ENCODE results near the gene LRRC14B.

LRRC14B gene

DNA sequence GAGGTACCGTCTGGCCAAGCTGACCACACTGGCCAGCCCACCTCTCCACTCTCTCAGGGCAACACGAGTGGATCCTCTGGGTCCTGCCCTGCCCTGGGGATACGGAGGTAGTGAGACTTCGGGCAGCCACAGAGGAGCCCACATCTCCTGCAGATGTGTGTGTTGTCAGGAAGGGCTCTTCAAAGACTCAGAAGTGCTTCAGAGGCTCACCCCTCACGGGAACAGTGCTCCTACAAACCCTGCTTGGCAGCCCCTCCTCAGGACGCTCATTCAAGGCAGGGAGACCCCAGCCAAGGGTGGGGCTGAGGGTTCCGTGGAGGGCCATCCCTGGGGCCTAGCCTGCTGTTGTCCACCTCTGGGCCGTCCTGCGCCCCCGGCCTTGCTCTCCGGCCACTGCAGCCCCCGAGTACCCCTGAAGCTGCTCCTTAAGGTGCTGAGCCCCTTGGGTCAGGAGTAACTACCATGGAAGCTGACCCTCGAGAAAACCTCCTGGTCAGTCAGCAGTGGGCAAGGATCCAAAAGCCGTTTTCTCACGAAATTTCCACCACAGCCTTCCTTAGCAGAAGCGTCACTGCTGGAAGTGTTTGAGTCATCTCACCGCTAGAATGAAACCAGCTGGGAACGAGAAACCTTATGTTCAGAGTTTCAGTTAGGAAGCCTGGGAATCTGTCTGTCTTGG, 23.2 kb upstream of the LRRC14B start:
- ChIA-PET POLR2A (interaction anchor here (1.1 kb wide), 1 partner anchor 8 kb away, joined by 4 read pairs; no protein-coding TSS in a partner anchor), CTCF (interaction anchor here (1.2 to 1.5 kb wide), 2 partner anchors 19 to 20 kb away, joined by 3 to 5 read pairs; no protein-coding TSS in a partner anchor)
- DNase-seq (ENCODE audit: low read depth, low spot score): peak; percentile 87
- TF ChIP-seq, protein P1, sequence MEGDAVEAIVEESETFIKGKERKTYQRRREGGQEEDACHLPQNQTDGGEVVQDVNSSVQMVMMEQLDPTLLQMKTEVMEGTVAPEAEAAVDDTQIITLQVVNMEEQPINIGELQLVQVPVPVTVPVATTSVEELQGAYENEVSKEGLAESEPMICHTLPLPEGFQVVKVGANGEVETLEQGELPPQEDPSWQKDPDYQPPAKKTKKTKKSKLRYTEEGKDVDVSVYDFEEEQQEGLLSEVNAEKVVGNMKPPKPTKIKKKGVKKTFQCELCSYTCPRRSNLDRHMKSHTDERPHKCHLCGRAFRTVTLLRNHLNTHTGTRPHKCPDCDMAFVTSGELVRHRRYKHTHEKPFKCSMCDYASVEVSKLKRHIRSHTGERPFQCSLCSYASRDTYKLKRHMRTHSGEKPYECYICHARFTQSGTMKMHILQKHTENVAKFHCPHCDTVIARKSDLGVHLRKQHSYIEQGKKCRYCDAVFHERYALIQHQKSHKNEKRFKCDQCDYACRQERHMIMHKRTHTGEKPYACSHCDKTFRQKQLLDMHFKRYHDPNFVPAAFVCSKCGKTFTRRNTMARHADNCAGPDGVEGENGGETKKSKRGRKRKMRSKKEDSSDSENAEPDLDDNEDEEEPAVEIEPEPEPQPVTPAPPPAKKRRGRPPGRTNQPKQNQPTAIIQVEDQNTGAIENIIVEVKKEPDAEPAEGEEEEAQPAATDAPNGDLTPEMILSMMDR (IDR thresholded peaks at IDR 0.05; ENCODE audit: insufficient read depth, low read length, missing control alignments): no peak
- H3K4me3 ChIP-seq (ENCODE audit: low read depth, low read length): no peak overlapping the region

DNA sequence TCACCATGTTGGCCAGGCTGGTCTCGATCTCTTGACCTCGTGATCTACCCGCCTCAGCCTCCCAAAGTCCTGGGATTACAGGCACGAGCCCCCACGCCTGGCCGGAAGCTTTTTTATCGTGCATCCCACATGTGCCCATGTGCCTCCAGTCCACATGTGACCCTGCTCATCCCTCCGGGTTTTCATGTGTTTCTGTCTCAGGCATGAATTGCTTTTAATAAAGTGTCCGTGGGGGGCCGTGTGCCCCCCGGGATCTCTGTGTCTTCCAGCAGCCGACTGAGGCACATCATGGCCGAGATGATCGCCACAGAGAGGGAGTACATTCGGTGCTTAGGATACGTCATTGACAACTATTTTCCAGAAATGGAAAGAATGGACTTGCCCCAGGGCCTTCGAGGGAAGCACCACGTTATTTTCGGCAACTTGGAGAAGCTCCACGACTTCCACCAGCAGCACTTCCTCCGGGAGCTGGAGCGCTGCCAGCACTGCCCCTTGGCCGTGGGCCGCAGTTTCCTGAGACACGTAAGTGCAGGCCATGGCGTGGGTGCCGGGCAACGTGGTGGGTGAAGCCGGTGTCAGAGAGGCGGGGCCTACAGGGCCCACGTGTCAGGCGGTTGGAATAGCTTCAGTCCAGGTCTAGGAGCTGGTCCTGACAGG, 22.1 kb upstream of the LRRC14B start:
- TF ChIP-seq, protein P1 (IDR thresholded peaks at IDR 0.05; ENCODE audit: insufficient read depth, low read length, missing control alignments): no peak
- DNase-seq (ENCODE audit: low read depth, low spot score): no peak
- CTCF ChIA-PET: interaction anchor here (1.2 to 1.7 kb wide), 4 partner anchors 9 to 19 kb away, joined by 3 to 5 read pairs (median 4); no protein-coding TSS in a partner anchor
- no peak overlapping the region for H3K4me3 ChIP-seq (ENCODE audit: low read depth, low read length)
- POLR2A ChIA-PET: interaction anchor here (0.6 to 1.1 kb wide), 2 partner anchors 10 kb away, joined by 3 to 4 read pairs; no protein-coding TSS in a partner anchor

DNA sequence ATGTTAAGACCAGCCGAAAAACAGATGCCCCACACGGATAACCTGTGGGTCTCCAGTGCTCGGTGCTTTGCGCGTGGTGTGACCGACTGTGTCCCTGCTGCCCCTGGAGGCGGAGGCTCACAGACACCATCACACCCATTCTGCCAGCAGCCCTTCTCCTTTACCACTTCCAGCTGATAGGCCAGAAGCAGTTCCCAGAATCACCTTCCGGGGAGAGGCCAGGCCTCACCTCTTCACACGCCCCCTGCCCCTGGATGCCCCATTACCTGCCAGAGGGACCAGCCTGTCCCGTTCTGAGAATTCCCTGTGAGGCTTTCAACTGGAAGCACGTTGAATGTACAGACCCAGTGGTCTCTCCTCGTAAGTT, 21.6 kb upstream of the LRRC14B start:
- CTCF ChIA-PET: interaction anchor here (1.2 to 1.7 kb wide), 3 partner anchors 9 to 19 kb away, joined by 4 to 5 read pairs (median 5); no protein-coding TSS in a partner anchor
- TF ChIP-seq, protein P1 (IDR thresholded peaks at IDR 0.05; ENCODE audit: insufficient read depth, low read length, missing control alignments): no peak
- POLR2A ChIA-PET: no interaction called here
- no peak overlapping the region for H3K4me3 ChIP-seq (ENCODE audit: low read depth, low read length)
- DNase-seq (ENCODE audit: low read depth, low spot score): no peak

DNA sequence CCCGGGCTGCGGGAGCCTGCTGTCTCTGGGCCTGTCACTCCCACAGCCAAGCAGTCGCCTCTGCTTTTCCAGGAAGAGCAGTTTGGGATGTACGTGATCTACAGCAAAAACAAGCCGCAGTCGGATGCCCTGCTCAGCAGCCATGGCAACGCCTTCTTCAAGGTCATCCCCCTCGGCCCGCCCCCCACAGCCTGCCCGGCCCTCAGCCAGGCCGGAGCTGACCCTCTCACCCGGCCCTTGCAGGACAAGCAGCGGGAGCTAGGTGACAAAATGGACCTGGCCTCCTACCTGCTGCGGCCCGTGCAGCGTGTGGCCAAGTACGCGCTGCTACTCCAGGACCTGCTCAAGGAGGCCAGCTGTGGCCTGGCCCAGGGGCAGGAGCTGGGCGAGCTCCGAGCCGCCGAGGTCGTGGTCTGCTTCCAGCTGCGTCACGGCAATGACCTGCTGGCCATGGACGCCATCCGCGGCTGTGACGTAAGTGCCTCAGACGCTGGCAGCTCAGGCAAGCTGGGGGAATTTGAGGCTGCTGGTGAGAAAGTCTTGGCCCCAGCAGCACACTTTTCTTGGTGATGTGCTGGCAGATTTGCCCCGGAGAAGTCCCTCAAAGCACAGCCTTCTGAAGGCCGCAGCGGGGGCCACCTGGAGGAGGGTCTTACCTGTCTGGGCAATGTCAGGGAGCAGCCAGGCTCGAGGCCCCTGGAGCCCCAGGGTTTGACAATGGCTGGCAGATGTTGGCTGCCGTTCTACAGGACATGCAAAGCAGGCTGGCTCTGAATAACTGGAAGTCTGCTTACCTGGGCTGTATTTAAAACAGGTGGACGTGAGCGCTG, 20.1 kb upstream of the LRRC14B start:
- POLR2A ChIA-PET: no interaction called here
- DNase-seq (ENCODE audit: low read depth, low spot score): no peak
- CTCF ChIA-PET: interaction anchor here (3.3 kb wide), 1 partner anchor 17 kb away, joined by 16 read pairs; no protein-coding TSS in a partner anchor
- H3K4me3 ChIP-seq (ENCODE audit: low read depth, low read length): no peak overlapping the region
- TF ChIP-seq, protein P1 (IDR thresholded peaks at IDR 0.05; ENCODE audit: insufficient read depth, low read length, missing control alignments): no peak

DNA sequence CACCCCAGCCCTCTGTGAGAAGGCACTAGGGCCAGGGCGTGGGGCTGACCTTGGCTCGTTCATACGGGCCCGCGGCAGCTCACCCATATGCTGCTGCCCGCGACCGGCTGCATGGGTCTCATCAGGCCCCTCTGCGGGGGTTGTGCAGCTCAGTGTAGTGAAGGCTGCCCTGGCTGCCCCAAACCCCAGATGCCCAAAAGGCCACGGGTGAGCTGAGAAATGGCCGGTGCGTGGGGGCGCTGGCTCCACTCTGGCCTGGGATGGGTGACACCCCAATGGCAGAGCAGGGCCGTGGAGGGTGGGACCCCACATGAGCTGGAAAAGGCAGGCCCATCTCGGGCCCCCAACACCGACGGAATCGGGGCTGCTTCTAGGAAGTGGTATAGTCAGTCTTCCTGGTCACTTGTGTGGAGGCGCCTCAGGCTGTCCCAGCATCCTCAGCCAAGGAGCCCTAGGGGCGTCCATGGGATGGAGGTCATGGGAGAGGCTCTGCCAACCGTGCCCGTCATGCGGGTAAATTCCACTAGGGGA, 19.4 kb upstream of the LRRC14B start:
- TF ChIP-seq, protein P1 (IDR thresholded peaks at IDR 0.05; ENCODE audit: insufficient read depth, low read length, missing control alignments): no peak
- ChIA-PET CTCF (interaction anchor here (3.3 kb wide), 1 partner anchor 16 kb away, joined by 16 read pairs; no protein-coding TSS in a partner anchor), POLR2A (no interaction called here)
- no peak for DNase-seq (ENCODE audit: low read depth, low spot score)
- no peak overlapping the region for H3K4me3 ChIP-seq (ENCODE audit: low read depth, low read length)

Measured in AG04449 (cell line).